Ascending aorta (tissue), 2 donors: ENCODE results near the gene S1PR3. TPM values are rescaled to one million over a fixed set of nuclear protein-coding genes. Genes with fewer than 3 reads are reported as not detected.

Experiments
- DNase-seq, 2 donors: peaks; one replicate each; pipeline ENCODE4 v3.0.0-alpha.2; 2019; ENCODE audit warnings: low spot score in 2 of 2
- H3K27ac ChIP-seq, 2 donors: fragments of 200-600 bp; sonication (generic); one replicate each; pipeline ENCODE4 v1.5.1; 2016 to 2017; ENCODE audit warnings: mild to moderate bottlenecking in 1 of 2
- H3K27me3 ChIP-seq: fragments of 200-600 bp; sonication (generic); one replicate; pipeline ENCODE4 v1.5.1; 2017
- H3K36me3 ChIP-seq, 2 donors: fragments of 200-600 bp; sonication (generic); one replicate each; pipeline ENCODE4 v1.5.1; 2016
- H3K4me1 ChIP-seq, 2 donors: fragments of 200-600 bp; sonication (generic); one replicate each; pipeline ENCODE4 v1.5.1; 2016 to 2017; ENCODE audit warnings: mild to moderate bottlenecking in 1 of 2
- H3K4me3 ChIP-seq, 2 donors: fragments of 200-600 bp; sonication (generic); one replicate each; pipeline ENCODE4 v1.5.1; 2016 to 2017; ENCODE audit warnings: mild to moderate bottlenecking in 1 of 2
- H3K9me3 ChIP-seq, 2 donors: fragments of 200-600 bp; sonication (generic); one replicate each; pipeline ENCODE4 v1.5.1; 2016
- CTCF ChIP-seq, 3 experiments: fragments of 200-600 bp in 2 of 3; fragments of 450-650 bp in 1 of 3; sonication (generic) in 2 of 3; IDR thresholded peaks; one replicate each; pipeline ENCODE4 v1.5.1; 2016 to 2019; ENCODE audit warnings: antibody characterized with exemption in 3 of 3, mild to moderate bottlenecking in 1 of 3, moderate library complexity in 1 of 3
- intact Hi-C: fragments of 100-400 bp; cut with DNase I; formaldehyde crosslinking; loops from one replicate; pipeline ENCODE4 v1.15.1; 2023
- total RNA-seq: library from RNA; depleted of rRNA; stranded (reverse); fragments of >200 nt; gene quantifications from one replicate; pipeline ENCODE4 v1.1.0, GENCODE V29; 2016

The S1PR3 gene
- total RNA-seq, 1 donor from 2014 or later, result 59.3 TPM

GRCh38 chr9:88949425-88949824, 41.8 kb upstream of the S1PR3 start:
- no peaks in the 10 kb centered on the region for H3K4me1 ChIP-seq
- no peak overlapping the region for H3K27ac ChIP-seq
- H3K4me3 ChIP-seq, result no peak overlapping the region
- DNase-seq, result no peak
- H3K27me3 ChIP-seq, result no peaks in the 10 kb centered on the region
- H3K9me3 ChIP-seq, result no peaks in the 10 kb centered on the region
- TF ChIP-seq CTCF (IDR thresholded peaks at IDR 0.05), result no peak
- H3K36me3 ChIP-seq, result no peaks in the 10 kb centered on the region
- intact Hi-C loops, result no loop called here

GRCh38 chr9:88949961-88950340, 41.3 kb upstream of the S1PR3 start:
- Histone ChIP-seq H3K9me3 (no peaks in the 10 kb centered on the region), H3K4me1 (no peaks in the 10 kb centered on the region), H3K27ac (no peak overlapping the region), H3K4me3 (no peak overlapping the region), H3K27me3 (no peaks in the 10 kb centered on the region), H3K36me3 (no peaks in the 10 kb centered on the region)
- intact Hi-C loops, result no loop called here
- no peak for TF ChIP-seq CTCF (IDR thresholded peaks at IDR 0.05)
- no peak for DNase-seq

GRCh38 chr9:88950341-88951154, 40.7 kb upstream of the S1PR3 start:
- DNase-seq, result no peak
- Histone ChIP-seq H3K4me3 (no peak overlapping the region), H3K36me3 (no peaks in the 10 kb centered on the region), H3K9me3 (no peaks in the 10 kb centered on the region), H3K27me3 (no peaks in the 10 kb centered on the region), H3K27ac (no peak overlapping the region), H3K4me1 (no peaks in the 10 kb centered on the region)
- intact Hi-C loops, result no loop called here
- TF ChIP-seq CTCF (IDR thresholded peaks at IDR 0.05), result no peak

GRCh38 chr9:88951155-88951542, 40.1 kb upstream of the S1PR3 start:
- DNase-seq, result no peak
- no peak for TF ChIP-seq CTCF (IDR thresholded peaks at IDR 0.05)
- intact Hi-C loops, result no loop called here
- H3K9me3 ChIP-seq, result no peaks in the 10 kb centered on the region
- H3K4me1 ChIP-seq, result no peaks in the 10 kb centered on the region
- H3K27ac ChIP-seq, result no peak overlapping the region
- H3K36me3 ChIP-seq, result no peaks in the 10 kb centered on the region
- no peaks in the 10 kb centered on the region for H3K27me3 ChIP-seq
- H3K4me3 ChIP-seq, result no peak overlapping the region

GRCh38 chr9:88952086-88952615, 39.1 kb upstream of the S1PR3 start:
- H3K27ac ChIP-seq, result no peak overlapping the region
- intact Hi-C loops, result no loop called here

More at GRCh38 chr9:88952086-88952615, 39.1 kb upstream of the S1PR3 start:
- no peak for TF ChIP-seq CTCF (IDR thresholded peaks at IDR 0.05)
- no peaks in the 10 kb centered on the region for H3K36me3 ChIP-seq
- H3K4me1 ChIP-seq, result no peaks in the 10 kb centered on the region
- H3K9me3 ChIP-seq, result no peaks in the 10 kb centered on the region
- H3K4me3 ChIP-seq, result no peak overlapping the region
- DNase-seq, result no peak
- no peaks in the 10 kb centered on the region for H3K27me3 ChIP-seq
